HG02623 (cell line): ENCODE measurements around the gene XKR8.

Experiments used
- ATAC-seq: cut with Tn5 transposase; IDR thresholded peaks from one replicate; pipeline ENCODE4 v1.9.1; 2021; ENCODE audit warnings: moderate library complexity; ENCODE audit not compliant: unreplicated experiment

XKR8 gene

GRCh38 chr1:27955076-27955475, 4.7 kb upstream of the XKR8 start:
- no peak for ATAC-seq

DNA sequence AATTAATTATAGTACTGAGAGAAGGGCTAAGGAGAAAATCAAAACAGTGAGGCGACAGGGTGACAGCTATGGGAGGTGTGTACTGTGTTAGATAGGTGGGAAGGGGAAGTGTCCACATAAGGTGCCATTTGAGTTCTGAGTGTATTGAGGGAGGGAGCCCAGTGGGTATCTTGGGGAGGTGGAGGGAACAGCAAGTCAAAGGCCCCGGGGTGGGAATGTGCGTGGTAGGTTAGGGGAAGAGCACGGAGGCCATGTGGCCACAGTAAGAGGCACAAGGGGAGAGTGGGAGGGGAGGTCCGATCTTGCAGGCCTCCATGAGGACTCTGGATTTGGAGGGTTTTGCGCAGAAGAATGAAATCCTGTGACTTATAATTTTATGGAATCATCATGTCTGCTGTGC, 3.0 kb upstream of the XKR8 start:
- ATAC-seq = no peak

DNA sequence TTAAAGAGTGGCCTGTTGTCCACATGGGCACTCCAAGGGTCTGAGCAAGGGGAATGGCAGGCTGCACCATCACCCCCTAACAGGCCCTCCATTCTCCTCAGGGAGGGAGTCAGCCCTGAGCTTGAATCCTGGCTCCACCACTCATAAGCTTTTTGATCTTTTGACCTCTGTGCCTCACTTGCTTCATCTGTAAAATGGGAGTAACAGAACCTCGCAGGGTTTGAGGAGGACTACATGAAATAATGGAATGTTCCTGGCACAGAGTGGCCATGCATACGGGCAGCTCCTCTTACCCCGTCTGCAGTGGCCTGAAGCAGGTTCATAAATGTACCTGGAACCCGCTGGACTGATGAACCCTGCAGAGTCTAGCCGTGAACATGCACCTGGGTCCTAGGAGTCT, 2.1 kb upstream of the XKR8 start:
- no peak for ATAC-seq

GRCh38 chr1:27958513-27958912, 1.3 kb upstream of the XKR8 start:
- ATAC-seq = no peak

DNA sequence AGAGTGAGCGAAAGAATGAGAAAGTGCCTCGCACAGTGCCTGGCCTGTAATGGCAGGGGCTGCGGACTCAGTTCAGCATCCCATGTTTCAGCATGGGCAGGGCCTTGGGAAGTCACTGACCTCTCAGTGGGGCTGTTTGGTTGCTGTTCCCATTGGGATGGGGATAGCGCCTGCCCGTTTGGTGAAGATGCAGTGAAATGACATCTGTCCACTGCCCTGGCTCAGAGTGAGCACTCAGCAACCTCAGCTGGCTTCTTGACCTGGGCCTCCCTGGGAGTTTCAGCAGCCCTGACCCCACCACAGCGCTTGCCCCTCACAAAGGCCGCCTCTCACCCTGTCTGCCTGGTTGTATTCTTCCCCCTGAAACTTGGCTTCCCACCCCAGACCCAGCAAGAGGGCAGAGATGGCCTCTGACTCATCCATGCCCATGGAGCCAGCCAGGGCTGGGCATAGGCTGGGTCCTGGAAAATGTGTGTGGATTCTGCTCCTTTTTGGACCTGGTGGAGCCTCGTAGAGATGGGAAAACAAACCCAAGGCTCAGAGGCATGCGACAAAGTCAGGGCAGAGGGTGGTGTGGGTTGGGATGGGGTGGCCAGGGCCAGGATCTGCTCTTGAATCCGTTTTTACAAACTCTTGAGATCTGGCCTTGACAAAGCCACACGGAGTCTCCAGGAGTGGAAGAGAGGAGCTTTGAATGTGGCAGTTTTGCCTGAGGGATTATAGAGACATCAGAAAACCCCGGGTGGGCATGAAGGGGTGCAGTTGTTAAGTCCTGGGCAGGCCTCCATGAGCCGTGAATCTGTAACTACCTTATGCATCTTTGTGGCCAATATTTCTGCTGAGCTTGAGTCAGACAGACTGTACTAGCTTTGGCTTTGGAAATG, 1.2 kb downstream of the XKR8 start:
- ATAC-seq = no peak

DNA sequence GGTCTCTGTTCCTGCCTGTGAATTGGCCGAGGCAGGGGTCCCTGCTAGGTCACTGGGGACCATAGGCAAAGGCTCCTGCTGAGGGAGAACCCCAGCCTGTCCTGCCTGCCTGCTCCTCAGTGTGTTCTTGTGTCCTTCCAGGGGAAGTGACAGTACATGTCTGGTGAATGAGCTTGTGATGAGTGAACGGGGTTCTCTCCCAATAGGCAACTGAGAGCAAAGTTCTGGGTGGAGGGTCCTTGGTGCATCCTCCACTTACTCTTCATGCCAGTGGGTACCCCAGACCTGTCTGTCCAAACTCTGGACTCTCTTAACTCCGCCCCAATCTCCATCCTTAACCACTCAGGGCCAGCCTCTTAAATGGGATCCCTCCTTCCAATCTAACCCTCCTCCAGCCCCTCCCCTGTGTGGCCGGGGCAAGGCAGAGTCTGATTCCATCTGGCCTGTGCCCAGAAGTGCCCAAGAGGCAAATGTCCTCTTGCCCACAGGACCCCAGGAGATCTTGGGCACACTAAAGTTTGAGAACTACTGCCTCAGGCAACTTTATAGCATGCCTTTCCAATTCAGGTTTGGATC, 2.0 kb downstream of the XKR8 start:
- no peak for ATAC-seq

- ATAC-seq = no peak
These were observed 3.6 kb downstream of the XKR8 start for GRCh38 chr1:27963393-27963792.

- ATAC-seq = no peak
These were observed 6.8 kb downstream of the XKR8 start for GRCh38 chr1:27966402-27967105.

DNA sequence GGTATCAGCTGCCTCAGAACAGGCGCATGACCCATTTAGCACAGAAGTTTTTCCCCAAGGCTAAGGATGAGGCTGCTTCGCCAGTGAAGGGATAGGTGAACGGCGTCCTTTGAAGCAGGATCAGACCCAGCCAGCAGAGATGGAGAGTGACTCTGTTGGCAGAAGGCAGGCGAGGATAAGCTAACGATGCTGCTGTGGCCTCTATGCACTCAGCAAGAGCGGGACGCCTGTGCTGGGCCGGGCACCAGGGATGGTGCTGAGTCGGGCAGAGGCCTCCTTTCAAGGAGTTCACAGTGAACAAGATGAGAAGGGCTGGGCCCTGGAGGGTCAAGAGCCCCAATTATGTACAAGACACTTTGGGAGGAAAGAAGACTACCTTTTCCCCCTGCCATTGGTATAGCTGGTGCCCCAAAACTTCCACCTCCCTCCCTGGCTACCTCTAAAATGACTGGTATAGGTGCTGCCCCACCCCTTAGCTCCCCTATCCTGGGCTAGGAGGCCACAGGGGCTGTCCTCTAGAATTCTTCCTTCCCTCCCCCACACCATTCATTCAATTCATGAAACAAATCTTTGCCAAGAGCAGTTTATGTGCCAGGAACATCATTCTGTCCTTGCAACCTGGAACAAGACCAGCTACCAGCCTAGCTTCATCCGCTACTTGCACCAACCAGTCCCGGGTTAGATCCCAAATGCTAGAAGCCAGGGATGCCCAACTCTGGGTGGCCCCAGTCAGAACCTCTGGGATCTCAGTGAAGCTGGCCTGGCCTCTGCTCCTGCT, 7.5 kb downstream of the XKR8 start:
- ATAC-seq = no peak

DNA sequence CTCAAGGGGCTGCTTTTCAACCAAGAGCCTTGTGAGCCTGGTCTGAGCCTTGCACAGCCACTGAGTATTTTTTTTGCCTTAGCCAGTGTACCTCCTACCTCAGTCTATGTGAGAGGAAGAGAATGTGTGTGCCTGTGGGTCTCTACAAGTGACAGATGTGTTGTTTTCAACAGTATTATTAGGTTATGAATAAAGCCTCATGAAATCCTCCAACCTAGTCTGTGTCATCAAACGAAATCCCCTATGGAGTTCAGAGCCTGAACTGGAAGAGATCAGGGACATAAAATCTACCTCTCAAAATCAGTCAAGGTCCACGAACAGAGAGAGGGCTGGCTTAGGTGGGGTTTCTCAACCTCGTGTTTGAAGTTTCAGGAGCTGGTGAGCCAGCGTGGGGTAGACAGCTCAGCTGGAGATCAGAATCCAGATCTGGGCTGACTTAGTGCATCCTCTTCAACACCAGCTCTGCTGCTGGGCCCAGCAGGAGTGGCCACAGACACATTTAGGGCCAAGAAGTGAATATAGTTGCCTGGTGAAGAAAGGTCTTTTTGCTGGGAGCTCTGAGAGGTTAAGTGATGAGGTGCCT, 8.2 kb downstream of the XKR8 start:
- no peak for ATAC-seq

DNA sequence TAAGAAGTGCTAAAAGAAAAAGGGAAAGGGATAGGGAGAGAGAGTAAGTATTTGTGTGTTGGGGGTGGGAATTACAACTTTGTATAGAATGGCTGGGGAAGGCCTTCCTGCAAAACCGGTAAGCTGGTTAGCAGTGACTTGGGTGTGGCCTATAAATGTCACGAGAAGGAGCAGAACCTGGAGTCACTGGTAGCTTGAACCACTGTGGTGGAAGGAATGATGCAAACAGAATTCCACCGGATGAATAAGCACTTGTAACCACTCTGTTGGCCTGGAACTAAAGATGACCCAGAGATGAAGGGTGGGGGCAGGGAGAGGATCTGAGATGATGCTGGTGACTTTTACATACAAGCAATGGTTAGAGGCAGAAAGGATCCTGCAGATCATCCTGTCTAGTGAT, 8.9 kb downstream of the XKR8 start:
- ATAC-seq = no peak

GRCh38 chr1:27970401-27970800, 10.6 kb downstream of the XKR8 start:
- ATAC-seq = no peak

- no peak for ATAC-seq
These were observed 11.9 kb downstream of the XKR8 start for GRCh38 chr1:27971674-27972073.

GRCh38 chr1:27972141-27972540, 12.4 kb downstream of the XKR8 start:
- no peak for ATAC-seq

- no peak for ATAC-seq
These were observed 14.1 kb downstream of the XKR8 start for GRCh38 chr1:27973771-27974416.

- no peak for ATAC-seq
These were observed 14.6 kb downstream of the XKR8 start for GRCh38 chr1:27974417-27974781.

DNA sequence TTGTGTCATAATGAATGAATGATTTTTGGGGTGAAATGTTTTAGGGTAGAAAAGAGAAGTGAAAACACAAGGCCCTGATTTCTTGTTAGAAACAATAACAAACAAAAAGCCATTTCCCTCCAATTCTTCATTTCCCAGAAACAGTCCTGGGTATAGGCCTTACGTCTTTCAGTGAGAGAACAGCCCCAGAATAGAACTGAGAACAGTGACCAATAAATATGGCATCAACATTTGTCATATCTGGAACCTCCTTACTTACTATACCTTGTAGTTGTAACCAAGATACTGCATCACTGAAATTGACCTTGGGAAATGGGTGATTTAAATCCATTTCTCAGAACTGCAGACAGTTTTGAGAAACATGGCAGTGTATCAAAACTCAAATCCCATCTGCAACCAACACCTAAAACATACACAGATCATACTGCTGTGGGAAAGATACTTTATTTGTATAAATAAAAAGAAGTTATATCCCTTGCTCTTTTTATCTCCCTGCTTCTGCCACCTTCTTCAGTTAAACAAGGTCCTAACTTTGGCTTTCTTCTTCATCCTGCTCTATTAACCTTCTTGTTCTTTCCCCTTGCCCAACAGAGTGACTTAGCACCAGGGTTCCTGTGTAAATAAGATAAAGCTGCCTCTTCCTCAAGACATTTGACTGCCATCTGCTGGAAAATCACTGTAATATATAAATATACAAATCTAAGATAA, 19.5 kb downstream of the XKR8 start:
- no peak for ATAC-seq

- ATAC-seq = no peak
These were observed 20.1 kb downstream of the XKR8 start for GRCh38 chr1:27979859-27980201.

DNA sequence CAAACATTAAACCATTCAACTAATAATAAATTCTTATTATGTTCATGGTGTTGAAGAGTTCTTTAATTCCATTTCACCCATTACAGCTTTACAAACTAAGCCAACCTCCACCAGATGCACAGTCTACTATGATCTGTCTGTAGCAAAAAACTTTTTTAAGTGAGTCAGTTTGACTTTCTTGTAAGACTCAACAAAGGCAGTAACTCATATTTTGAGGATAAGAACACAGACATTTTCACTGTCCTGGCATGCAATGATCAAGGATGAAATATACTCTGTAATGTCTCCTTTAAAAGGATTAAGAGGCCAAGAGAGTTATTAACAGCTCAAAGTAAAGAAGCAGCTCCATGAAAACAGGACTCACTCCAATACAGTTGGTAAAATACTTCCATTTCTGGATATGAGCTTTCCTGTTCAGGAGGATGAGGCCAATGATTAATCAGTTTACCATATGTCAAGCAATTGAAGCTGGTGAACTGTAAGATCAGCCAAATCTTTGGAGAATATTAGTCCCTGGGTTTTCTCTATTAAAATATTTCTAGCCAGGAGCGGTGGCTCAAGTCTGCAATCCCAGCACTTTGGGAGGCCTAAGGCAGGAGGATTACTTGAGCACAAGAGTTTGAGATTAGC, 20.6 kb downstream of the XKR8 start:
- ATAC-seq = no peak

- ATAC-seq = no peak
These were observed 21.4 kb downstream of the XKR8 start for GRCh38 chr1:27981145-27981544.
